K562 (cell line): Measurements from ENCODE around the gene GH2.

Experiments used
- FIP1L1 ChIP-seq: fragments of 200-400 bp; formaldehyde crosslinking; IDR thresholded peaks from 2 replicates; pipeline ENCODE4 v1.6.1; 2018; ENCODE audit warnings: mild to moderate bottlenecking, low read depth, low read length; ENCODE audit not compliant: poor library complexity, severe bottlenecking
- FOS ChIP-seq: IDR thresholded peaks from 3 replicates; pipeline ENCODE4 v1.6.1; 2011; ENCODE audit not compliant: insufficient read length; ENCODE audit errors: extremely low read depth
- GATAD2B ChIP-seq: fragments of 450-650 bp; IDR thresholded peaks from 2 replicates; pipeline ENCODE4 v1.6.1; 2017; ENCODE audit warnings: mild to moderate bottlenecking, borderline replicate concordance
- NRF1 ChIP-seq, 2 experiments: fragments of 450-650 bp; IDR thresholded peaks in 1 of 2; conservative IDR thresholded peaks in 1 of 2; 2 replicates each; pipeline ENCODE4 v1.6.1; 2014; ENCODE audit warnings: mild to moderate bottlenecking in 2 of 2
- TAF1 ChIP-seq: IDR thresholded peaks from 2 replicates; pipeline ENCODE4 v1.6.1; 2011; ENCODE audit warnings: mild to moderate bottlenecking, low read length, moderate library complexity; ENCODE audit not compliant: insufficient read depth, control insufficient read depth, severe bottlenecking; ENCODE audit errors: extremely low read depth
- ZNF274 ChIP-seq: IDR thresholded peaks from 2 replicates; pipeline ENCODE4 v1.6.1; 2011; ENCODE audit warnings: low read depth, mild to moderate bottlenecking, low read length, moderate library complexity, borderline replicate concordance

DNA sequence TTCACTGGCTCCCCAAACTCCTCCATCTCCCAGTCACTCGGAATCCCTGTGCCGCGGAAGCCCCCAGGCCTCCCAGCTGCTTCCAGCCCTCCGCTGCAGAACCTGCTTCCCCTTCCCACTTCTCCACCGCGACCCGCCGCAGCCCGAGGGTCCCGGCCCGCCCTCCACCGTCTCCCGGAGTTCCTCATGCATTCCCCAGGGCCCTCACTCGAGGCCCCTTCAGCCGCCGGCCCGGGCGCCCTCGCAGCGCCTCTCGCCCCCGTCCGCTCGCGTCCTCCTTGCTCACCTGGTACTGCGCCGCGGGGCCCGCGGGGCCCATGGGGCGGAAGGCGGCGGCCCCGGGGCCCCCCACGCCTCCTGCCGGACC, 39.6 kb downstream of the GH2 start:
- no peak for TF ChIP-seq FIP1L1
- no peak for TF ChIP-seq TAF1
- no peak for TF ChIP-seq NRF1 (conservative IDR thresholded peaks at IDR 0.05 in 1 of 2, IDR thresholded peaks at IDR 0.05 in 1 of 2)
- TF ChIP-seq GATAD2B, result no peak
- no peak for TF ChIP-seq FOS
- TF ChIP-seq ZNF274, result no peak
